Osteoblast (primary cell): Measurements from ENCODE around the gene LCP1. TPM values are rescaled to one million over a fixed set of nuclear protein-coding genes. Genes with fewer than 3 reads are reported as not detected.

Experiments used
- DNase-seq: peaks from one replicate; pipeline ENCODE4 v3.0.0; 2011; ENCODE audit warnings: low spot score, mixed read lengths; ENCODE audit not compliant: insufficient read length; ENCODE audit errors: missing footprints
- H2AFZ ChIP-seq: 2 replicates; pipeline ENCODE4 v1.6.0; 2011; ENCODE audit warnings: mild to moderate bottlenecking, low read length
- H3K27ac ChIP-seq: 2 replicates; pipeline ENCODE4 v1.5.1; 2011; ENCODE audit warnings: mild to moderate bottlenecking, low read depth, low read length, moderate library complexity
- H3K27me3 ChIP-seq: 2 replicates; pipeline ENCODE4 v1.6.0; 2012; ENCODE audit warnings: mild to moderate bottlenecking, control low read depth, inconsistent platforms, low read length, moderate library complexity; ENCODE audit not compliant: insufficient read depth
- H3K36me3 ChIP-seq: 2 replicates; pipeline ENCODE4 v1.5.1; 2011; ENCODE audit warnings: mild to moderate bottlenecking, low read length, control low read depth, moderate library complexity; ENCODE audit not compliant: insufficient read depth
- H3K4me1 ChIP-seq: 2 replicates; pipeline ENCODE4 v1.5.1; 2011; ENCODE audit warnings: mild to moderate bottlenecking, low read length, control low read depth, moderate library complexity; ENCODE audit not compliant: insufficient read depth
- H3K4me2 ChIP-seq: 2 replicates; pipeline ENCODE4 v1.6.0; 2011; ENCODE audit warnings: mild to moderate bottlenecking, low read length; ENCODE audit not compliant: insufficient read depth
- H3K4me3 ChIP-seq: fragments of 200-600 bp; sonication (generic); 3 replicates; pipeline ENCODE4 v1.5.1; 2012; ENCODE audit warnings: mild to moderate bottlenecking, low read length, inconsistent platforms; ENCODE audit not compliant: insufficient read depth
- H3K79me2 ChIP-seq: 2 replicates; pipeline ENCODE4 v1.6.0; 2012; ENCODE audit warnings: mild to moderate bottlenecking, low read length, control low read depth, inconsistent platforms; ENCODE audit not compliant: insufficient read depth
- H3K9me3 ChIP-seq: 2 replicates; pipeline ENCODE4 v1.5.1; 2011; ENCODE audit warnings: low read depth, low read length, control low read depth
- H4K20me1 ChIP-seq: 2 replicates; pipeline ENCODE4 v1.6.0; 2012; ENCODE audit warnings: mild to moderate bottlenecking, low read length, control low read depth; ENCODE audit not compliant: insufficient read depth
- CTCF ChIP-seq: IDR thresholded peaks from 2 replicates; pipeline ENCODE4 v1.5.1; 2011; ENCODE audit warnings: mild to moderate bottlenecking, low read depth, low read length, moderate library complexity; ENCODE audit errors: extremely low read depth
- total RNA-seq: library from RNA; depleted of rRNA; stranded (reverse); fragments of >200 nt; gene quantifications from 2 replicates; pipeline ENCODE4 v1.2.3, GENCODE V29; 2012

LCP1 gene
- total RNA-seq, 1 donor = 1.4 TPM

GRCh38 chr13:46184277-46184699 lies 2.3 kb upstream of the LCP1 start:
- H3K27me3 ChIP-seq = peaks cover 22% of the 10 kb centered on the region
- H3K27ac ChIP-seq = no peak overlapping the region
- H3K36me3 ChIP-seq = no peaks in the 10 kb centered on the region
- H2AFZ ChIP-seq = no peak overlapping the region
- H3K4me2 ChIP-seq = no peak overlapping the region
- no peak overlapping the region for H3K4me3 ChIP-seq
- H4K20me1 ChIP-seq = no peaks in the 10 kb centered on the region
- H3K4me1 ChIP-seq = no peaks in the 10 kb centered on the region
- peak; percentile 58 for TF ChIP-seq CTCF
- H3K9me3 ChIP-seq = no peaks in the 10 kb centered on the region
- H3K79me2 ChIP-seq = no peaks in the 10 kb centered on the region
- no peak for DNase-seq

GRCh38 chr13:46183018-46183946 lies 1.3 kb upstream of the LCP1 start:
- peaks cover 22% of the 10 kb centered on the region for H3K27me3 ChIP-seq
- no peak for TF ChIP-seq CTCF
- no peak for DNase-seq

GRCh38 chr13:46182491-46182877 lies 507 bp upstream of the LCP1 start:
- Histone ChIP-seq H2AFZ (no peak overlapping the region), H4K20me1 (no peaks in the 10 kb centered on the region), H3K4me3 (no peak overlapping the region), H3K9me3 (no peaks in the 10 kb centered on the region), H3K4me2 (no peak overlapping the region), H3K79me2 (no peaks in the 10 kb centered on the region), H3K36me3 (no peaks in the 10 kb centered on the region), H3K27me3 (peaks cover 22% of the 10 kb centered on the region), H3K4me1 (no peaks in the 10 kb centered on the region), H3K27ac (no peak overlapping the region)
- DNase-seq = no peak
- TF ChIP-seq CTCF = no peak

More at GRCh38 chr13:46183018-46183946, 1.3 kb upstream of the LCP1 start:
- no peak overlapping the region for H3K27ac ChIP-seq
- H3K4me1 ChIP-seq = no peaks in the 10 kb centered on the region
- H3K79me2 ChIP-seq = no peaks in the 10 kb centered on the region
- no peaks in the 10 kb centered on the region for H4K20me1 ChIP-seq
- no peak overlapping the region for H2AFZ ChIP-seq
- no peaks in the 10 kb centered on the region for H3K9me3 ChIP-seq
- H3K4me3 ChIP-seq = no peak overlapping the region
- H3K4me2 ChIP-seq = no peak overlapping the region
- H3K36me3 ChIP-seq = no peaks in the 10 kb centered on the region

GRCh38 chr13:46181377-46181839 lies 569 bp downstream of the LCP1 start:
- H3K4me1 ChIP-seq = no peaks in the 10 kb centered on the region
- H3K79me2 ChIP-seq = no peaks in the 10 kb centered on the region
- H3K27me3 ChIP-seq = peaks cover 19% of the 10 kb centered on the region
- no peaks in the 10 kb centered on the region for H3K36me3 ChIP-seq
- H3K4me3 ChIP-seq = no peak overlapping the region
- no peak overlapping the region for H3K27ac ChIP-seq
- no peak overlapping the region for H3K4me2 ChIP-seq
- no peak for TF ChIP-seq CTCF
- no peak overlapping the region for H2AFZ ChIP-seq
- no peak for DNase-seq
- no peaks in the 10 kb centered on the region for H3K9me3 ChIP-seq
- no peaks in the 10 kb centered on the region for H4K20me1 ChIP-seq
